Measurements from ENCODE around the gene RIPK1.

DNA sequence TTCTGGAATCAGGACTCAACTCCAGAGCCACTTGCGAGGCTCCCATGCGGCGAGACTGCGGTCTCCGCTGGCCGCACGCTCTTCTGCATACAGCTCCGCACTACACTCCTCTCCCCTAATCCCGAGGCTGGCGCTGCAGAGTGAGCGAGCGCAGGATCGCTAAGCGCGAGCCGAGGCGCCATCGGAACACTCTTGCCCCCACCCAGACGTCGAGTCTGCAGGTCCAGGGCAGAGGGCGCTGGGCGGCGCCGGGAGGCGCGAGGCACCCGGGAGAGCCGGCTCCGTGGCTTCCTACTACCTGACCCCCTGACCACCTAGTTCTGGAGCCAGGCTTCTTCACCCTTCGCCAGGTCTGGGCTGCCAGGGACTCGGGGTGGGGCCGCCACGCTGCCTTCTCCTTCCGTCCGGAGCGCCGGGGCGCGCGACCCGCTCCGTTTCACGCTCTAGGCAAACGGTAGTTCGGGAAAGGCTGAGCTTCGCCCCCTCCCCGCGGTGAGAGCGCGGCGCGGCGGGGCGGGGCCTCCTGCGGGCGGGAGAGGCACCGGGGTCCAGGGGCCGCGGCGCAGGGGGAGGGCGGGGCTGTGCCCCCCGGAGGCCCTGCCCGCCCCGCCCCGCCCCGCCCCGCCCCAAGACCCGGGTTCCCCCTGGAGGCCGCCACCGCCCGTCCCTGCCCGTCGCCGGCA, 94.4 kb downstream of the RIPK1 start:
- TF ChIP-seq POLR2AphosphoS5 (IDR thresholded peaks at IDR 0.05; ENCODE audit: low read depth, low read length) (no peak), POLR2A (IDR thresholded peaks at IDR 0.05; ENCODE audit: low read depth, low read length) (peak; percentile 38), TAF1 (IDR thresholded peaks at IDR 0.05; ENCODE audit: borderline replicate concordance, low read depth, low read length) (no peak)
